HL-60/S4 treated with retinoic acid at 250 ng/mL for 4 days and 3 days (cell line): Measurements from ENCODE around the gene CLASP2.

Experiments used
- in situ Hi-C: fragments of 300-500 bp; cut with MboI; formaldehyde crosslinking; loops from 2 replicates; pipeline ENCODE4 v1.7.0; 2022; ENCODE audit warnings: low sequenced_read_pairs

The CLASP2 gene

GRCh38 chr3:33639889-33640288, 78.2 kb downstream of the CLASP2 start:
- in situ Hi-C loops: loop anchor here (25.0 kb wide), 1 partner anchor 147 kb away; the partner anchor contains the start of gene PDCD6IP

- in situ Hi-C loops: loop anchor here (25.0 kb wide), 1 partner anchor 150 kb away; the partner anchor contains the start of gene PDCD6IP
Observed at GRCh38 chr3:33637482-33637881, 80.6 kb downstream of the CLASP2 start.

- in situ Hi-C loops: loop anchor here (25.0 kb wide), 1 partner anchor 151 kb away; the partner anchor contains the start of gene PDCD6IP
Observed at GRCh38 chr3:33636125-33636850, 81.8 kb downstream of the CLASP2 start.

GRCh38 chr3:33634262-33634661, 83.8 kb downstream of the CLASP2 start:
- in situ Hi-C loops: loop anchor here (25.0 kb wide), 1 partner anchor 153 kb away; the partner anchor contains the start of gene PDCD6IP

GRCh38 chr3:33629219-33629618, 88.8 kb downstream of the CLASP2 start:
- in situ Hi-C loops: loop anchor here (25.0 kb wide), 1 partner anchor 158 kb away; the partner anchor contains the start of gene PDCD6IP

- in situ Hi-C loops: loop anchor here (25.0 kb wide), 1 partner anchor 163 kb away; the partner anchor contains the start of gene PDCD6IP
Observed at GRCh38 chr3:33624756-33625155, 93.3 kb downstream of the CLASP2 start.

GRCh38 chr3:33613041-33613440, 105.0 kb downstream of the CLASP2 start:
- in situ Hi-C loops: no loop called here

- in situ Hi-C loops: no loop called here
Observed at GRCh38 chr3:33612607-33613006, 105.4 kb downstream of the CLASP2 start.

GRCh38 chr3:33602829-33603228, 115.2 kb downstream of the CLASP2 start:
- in situ Hi-C loops: no loop called here

- in situ Hi-C loops: no loop called here
Observed at GRCh38 chr3:33597257-33597689, 120.8 kb downstream of the CLASP2 start.

- in situ Hi-C loops: no loop called here
Observed at GRCh38 chr3:33592999-33593398, 125.1 kb downstream of the CLASP2 start.

- in situ Hi-C loops: no loop called here
Observed at GRCh38 chr3:33590541-33590940, 127.5 kb downstream of the CLASP2 start.

- in situ Hi-C loops: no loop called here
Observed at GRCh38 chr3:33586402-33586801, 131.7 kb downstream of the CLASP2 start.

GRCh38 chr3:33582234-33582633, 135.8 kb downstream of the CLASP2 start:
- in situ Hi-C loops: no loop called here

- in situ Hi-C loops: no loop called here
Observed at GRCh38 chr3:33581666-33582065, 136.4 kb downstream of the CLASP2 start.

GRCh38 chr3:33579840-33580239, 138.2 kb downstream of the CLASP2 start:
- in situ Hi-C loops: no loop called here

- in situ Hi-C loops: no loop called here
Observed at GRCh38 chr3:33579178-33579510, 138.9 kb downstream of the CLASP2 start.

- in situ Hi-C loops: no loop called here
Observed at GRCh38 chr3:33578325-33579177, 139.5 kb downstream of the CLASP2 start.

GRCh38 chr3:33577588-33577987, 140.5 kb downstream of the CLASP2 start:
- in situ Hi-C loops: no loop called here

- in situ Hi-C loops: no loop called here
Observed at GRCh38 chr3:33577173-33577572, 140.9 kb downstream of the CLASP2 start.

- in situ Hi-C loops: no loop called here
Observed at GRCh38 chr3:33575311-33575710, 142.7 kb downstream of the CLASP2 start.

GRCh38 chr3:33557829-33558228, 160.2 kb downstream of the CLASP2 start:
- in situ Hi-C loops: no loop called here
